Measurements from ENCODE around the gene TPO. TPM values are rescaled to one million over a fixed set of nuclear protein-coding genes. Genes with fewer than 3 reads are reported as not detected.

The TPO gene
- total RNA-seq, 1 experiment from 2014 or later: not detected

DNA sequence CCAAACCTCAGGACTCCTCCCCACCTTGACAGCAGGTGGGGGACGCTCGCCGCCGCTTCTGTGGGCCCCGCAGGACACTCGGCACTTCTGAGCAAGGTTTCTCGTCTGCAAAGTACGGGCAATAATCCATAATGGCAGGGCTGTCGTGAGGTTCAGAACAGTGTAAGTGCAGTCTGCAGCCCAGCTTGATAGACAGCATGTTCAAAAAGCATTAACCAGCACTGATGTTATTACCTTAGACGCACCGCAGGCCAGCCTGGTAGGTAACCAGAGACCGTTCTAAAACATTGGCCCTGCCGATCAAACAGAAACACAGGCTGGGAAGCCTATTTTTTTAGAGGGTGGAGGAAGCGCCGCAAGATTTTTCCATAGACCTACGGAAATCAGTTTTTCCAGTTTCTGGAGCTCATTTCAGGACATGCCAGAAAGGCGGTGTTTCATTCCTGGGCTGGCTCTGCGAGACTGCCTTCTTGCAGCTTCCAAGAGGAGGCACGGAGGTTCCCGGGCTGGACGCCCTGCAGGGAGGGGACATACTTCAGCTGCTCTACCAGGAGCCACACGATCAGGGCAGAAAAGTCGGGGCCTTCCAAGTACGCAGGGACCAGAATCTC lies 148.7 kb downstream of the TPO start:
- no peaks in the 10 kb centered on the region for H4K20me1 ChIP-seq (ENCODE audit: insufficient read depth)
- no peaks in the 10 kb centered on the region for H3K9me3 ChIP-seq (ENCODE audit: insufficient read depth, low read depth)
- POLR2A ChIA-PET (ENCODE audit: unreplicated experiment): no interaction called here
- CTCF ChIA-PET: no interaction called here
- no peak overlapping the region for H3K27ac ChIP-seq
- intact Hi-C loops (cut with micrococcal nuclease; ENCODE audit: unreplicated experiment): no loop called here
- BruUV-seq (replicated peaks): no TSS peak
- H3K36me3 ChIP-seq (ENCODE audit: low read depth): no peaks in the 10 kb centered on the region
- H3K27me3 ChIP-seq (ENCODE audit: insufficient read depth, low read depth): peaks cover 37% of the 10 kb centered on the region
- H3K4me2 ChIP-seq: no peak overlapping the region
- H3K4me1 ChIP-seq (replicated peaks; ENCODE audit: insufficient read depth): no peaks in the 10 kb centered on the region
- H3K4me3 ChIP-seq: no peak overlapping the region
- DNase-seq: no peak
- no peaks in the 10 kb centered on the region for H3K79me2 ChIP-seq (ENCODE audit: low read depth)
- H3K9me2 ChIP-seq (ENCODE audit: insufficient read depth): no peaks in the 10 kb centered on the region
- TF ChIP-seq, protein P1, sequence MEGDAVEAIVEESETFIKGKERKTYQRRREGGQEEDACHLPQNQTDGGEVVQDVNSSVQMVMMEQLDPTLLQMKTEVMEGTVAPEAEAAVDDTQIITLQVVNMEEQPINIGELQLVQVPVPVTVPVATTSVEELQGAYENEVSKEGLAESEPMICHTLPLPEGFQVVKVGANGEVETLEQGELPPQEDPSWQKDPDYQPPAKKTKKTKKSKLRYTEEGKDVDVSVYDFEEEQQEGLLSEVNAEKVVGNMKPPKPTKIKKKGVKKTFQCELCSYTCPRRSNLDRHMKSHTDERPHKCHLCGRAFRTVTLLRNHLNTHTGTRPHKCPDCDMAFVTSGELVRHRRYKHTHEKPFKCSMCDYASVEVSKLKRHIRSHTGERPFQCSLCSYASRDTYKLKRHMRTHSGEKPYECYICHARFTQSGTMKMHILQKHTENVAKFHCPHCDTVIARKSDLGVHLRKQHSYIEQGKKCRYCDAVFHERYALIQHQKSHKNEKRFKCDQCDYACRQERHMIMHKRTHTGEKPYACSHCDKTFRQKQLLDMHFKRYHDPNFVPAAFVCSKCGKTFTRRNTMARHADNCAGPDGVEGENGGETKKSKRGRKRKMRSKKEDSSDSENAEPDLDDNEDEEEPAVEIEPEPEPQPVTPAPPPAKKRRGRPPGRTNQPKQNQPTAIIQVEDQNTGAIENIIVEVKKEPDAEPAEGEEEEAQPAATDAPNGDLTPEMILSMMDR (conservative IDR thresholded peaks at IDR 0.05): no peak
- TF ChIP-seq EZH2 (IDR thresholded peaks at IDR 0.05; ENCODE audit: low read depth): no peak
- H2AFZ ChIP-seq: no peak overlapping the region
- H3F3A ChIP-seq (ENCODE audit: insufficient read depth, low read depth): no peaks in the 10 kb centered on the region

DNA sequence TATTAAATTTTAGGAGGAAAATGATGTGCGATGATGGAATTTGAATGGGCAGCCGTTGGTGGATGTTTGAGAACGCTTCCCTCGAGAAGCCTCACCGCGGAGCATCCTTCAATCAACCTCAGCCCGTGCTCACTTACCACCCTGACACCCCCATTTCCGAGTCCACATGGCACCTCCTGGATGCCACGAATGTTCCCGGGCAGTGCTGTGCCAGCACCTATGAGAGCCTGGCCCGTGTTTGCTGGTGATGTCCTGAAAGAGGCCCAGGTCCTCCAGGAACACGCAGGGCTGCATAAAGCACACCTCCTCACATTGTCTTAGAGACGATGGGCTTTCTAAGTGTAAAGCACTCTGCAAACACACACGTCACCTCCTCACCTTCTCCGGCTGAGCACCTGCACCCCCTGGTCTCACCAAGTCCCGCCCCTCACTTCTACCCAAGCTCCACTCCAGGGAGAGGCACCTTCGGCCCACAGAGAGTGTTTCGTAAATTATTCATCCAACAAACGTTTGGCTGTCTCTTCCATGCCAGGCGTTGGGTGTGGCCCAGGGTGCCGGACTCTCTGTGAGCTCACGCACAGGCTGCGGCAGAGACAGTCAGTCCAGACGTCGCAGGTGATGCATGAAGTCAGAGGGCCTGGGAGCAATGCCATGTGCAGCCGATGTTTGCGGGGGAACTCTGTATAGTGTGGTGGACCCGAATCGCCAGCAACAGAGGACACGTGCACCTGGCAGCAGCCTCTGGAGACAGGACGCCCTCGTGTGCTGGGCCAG lies 150.0 kb downstream of the TPO start:
- Histone ChIP-seq H3K9me2 (ENCODE audit: insufficient read depth) (no peaks in the 10 kb centered on the region), H3K4me3 (no peak overlapping the region), H3K4me2 (no peak overlapping the region), H2AFZ (no peak overlapping the region), H3K27ac (no peak overlapping the region), H4K20me1 (ENCODE audit: insufficient read depth) (no peaks in the 10 kb centered on the region), H3F3A (ENCODE audit: insufficient read depth, low read depth) (no peaks in the 10 kb centered on the region), H3K27me3 (ENCODE audit: insufficient read depth, low read depth) (peaks cover 37% of the 10 kb centered on the region), H3K36me3 (ENCODE audit: low read depth) (no peaks in the 10 kb centered on the region), H3K79me2 (ENCODE audit: low read depth) (no peaks in the 10 kb centered on the region), H3K4me1 (replicated peaks; ENCODE audit: insufficient read depth) (no peaks in the 10 kb centered on the region), H3K9me3 (ENCODE audit: insufficient read depth, low read depth) (no peaks in the 10 kb centered on the region)
- POLR2A ChIA-PET (ENCODE audit: unreplicated experiment): no interaction called here
- no peak for DNase-seq
- CTCF ChIA-PET: no interaction called here
- intact Hi-C loops (cut with micrococcal nuclease; ENCODE audit: unreplicated experiment): no loop called here
- BruUV-seq (replicated peaks): no TSS peak
- TF ChIP-seq, protein P1 (conservative IDR thresholded peaks at IDR 0.05): no peak
- TF ChIP-seq EZH2 (IDR thresholded peaks at IDR 0.05; ENCODE audit: low read depth): no peak

DNA sequence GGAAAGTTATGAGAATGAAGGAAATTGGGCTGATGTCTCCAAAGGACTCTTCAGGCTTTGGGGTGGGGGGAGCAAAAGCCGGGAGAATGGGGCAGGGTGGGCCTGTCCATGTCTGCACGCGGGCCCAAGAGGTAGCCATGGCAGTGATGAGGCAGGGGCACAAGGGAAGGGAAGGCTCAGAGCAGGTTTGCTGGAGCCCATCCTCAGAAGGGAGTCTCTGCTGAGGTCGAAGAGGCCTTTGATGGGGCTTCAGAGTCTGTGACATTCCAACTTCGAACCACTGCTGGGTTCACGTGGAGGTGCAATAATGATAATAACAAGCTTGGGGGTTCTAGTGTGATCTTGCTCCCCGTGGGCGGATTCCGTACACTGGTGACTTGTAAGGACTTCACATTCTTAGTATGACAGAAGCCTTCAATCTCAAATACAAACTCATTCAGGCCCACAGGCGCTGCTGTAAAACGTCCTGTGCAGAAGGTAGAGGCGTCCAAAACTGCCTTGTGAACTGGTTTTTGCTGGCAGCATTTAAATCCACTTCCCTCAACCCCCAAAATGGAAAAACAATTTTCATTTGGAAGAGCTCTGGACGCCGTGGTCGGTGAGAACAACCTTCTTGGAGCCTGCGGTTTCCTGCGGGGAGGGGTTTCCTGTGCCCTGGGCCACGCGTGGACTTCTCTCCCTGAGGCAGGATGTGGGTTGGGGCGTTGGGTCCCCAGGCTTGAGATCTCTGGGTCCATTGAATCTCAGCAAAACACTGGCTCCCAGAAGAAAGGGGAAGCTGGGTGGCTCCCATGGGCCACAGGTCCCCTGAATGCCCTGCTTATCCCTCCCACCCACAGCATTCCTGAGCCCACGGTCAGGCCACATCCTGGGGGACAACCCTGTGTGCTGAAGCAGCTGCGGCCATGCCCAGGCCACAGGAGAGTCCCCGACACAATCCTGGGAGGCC lies 151.0 kb downstream of the TPO start:
- ChIA-PET CTCF (no interaction called here), POLR2A (ENCODE audit: unreplicated experiment) (no interaction called here)
- BruUV-seq (replicated peaks): no TSS peak
- H3K4me3 ChIP-seq: no peak overlapping the region
- no peaks in the 10 kb centered on the region for H3K9me2 ChIP-seq (ENCODE audit: insufficient read depth)
- H2AFZ ChIP-seq: no peak overlapping the region
- H3K4me2 ChIP-seq: no peak overlapping the region
- peaks cover 32% of the 10 kb centered on the region for H3K27me3 ChIP-seq (ENCODE audit: insufficient read depth, low read depth)
- intact Hi-C loops (cut with micrococcal nuclease; ENCODE audit: unreplicated experiment): no loop called here
- TF ChIP-seq EZH2 (IDR thresholded peaks at IDR 0.05; ENCODE audit: low read depth): no peak
- TF ChIP-seq, protein P1 (conservative IDR thresholded peaks at IDR 0.05): no peak
- no peaks in the 10 kb centered on the region for H3K79me2 ChIP-seq (ENCODE audit: low read depth)
- H3K4me1 ChIP-seq (replicated peaks; ENCODE audit: insufficient read depth): no peaks in the 10 kb centered on the region
- no peaks in the 10 kb centered on the region for H3K9me3 ChIP-seq (ENCODE audit: insufficient read depth, low read depth)
- H3K27ac ChIP-seq: no peak overlapping the region
- H4K20me1 ChIP-seq (ENCODE audit: insufficient read depth): no peaks in the 10 kb centered on the region
- DNase-seq: no peak
- H3F3A ChIP-seq (ENCODE audit: insufficient read depth, low read depth): no peaks in the 10 kb centered on the region
- no peaks in the 10 kb centered on the region for H3K36me3 ChIP-seq (ENCODE audit: low read depth)
